Renal cortex interstitium (tissue), 11 donors: ENCODE measurements around the gene IKZF1. TPM values are rescaled to one million over a fixed set of nuclear protein-coding genes. Genes with fewer than 3 reads are reported as not detected.

Source experiments
- DNase-seq, 11 donors: peaks; one replicate each; pipeline ENCODE4 v3.0.0-alpha.2; 2013; ENCODE audit warnings: low read depth in 9 of 11, low spot score in 4 of 11; ENCODE audit errors: extremely low read depth in 1 of 11
- polyA plus RNA-seq, 3 donors: library from polyadenylated mRNA; unstranded; fragments of 120-200 nt; gene quantifications; one replicate each; pipeline ENCODE4 v1.2.1, GENCODE V29; 2013; ENCODE audit not compliant: insufficient read length in 3 of 3

The IKZF1 gene
- polyA plus RNA-seq, 3 donors: 0.98 to 1.8 (median 1.1) TPM

- no peak for DNase-seq
Observed at GRCh38 chr7:50387351-50387750, 82.8 kb downstream of the IKZF1 start.

GRCh38 chr7:50389961-50390360 lies 85.4 kb downstream of the IKZF1 start:
- DNase-seq: no peak

- no peak for DNase-seq
Observed at GRCh38 chr7:50391386-50391785, 86.9 kb downstream of the IKZF1 start.

GRCh38 chr7:50393076-50393475 lies 88.6 kb downstream of the IKZF1 start:
- no peak for DNase-seq

GRCh38 chr7:50393547-50394252 lies 89.2 kb downstream of the IKZF1 start:
- no peak for DNase-seq

- no peak for DNase-seq
Observed at GRCh38 chr7:50394315-50394714, 89.8 kb downstream of the IKZF1 start.

GRCh38 chr7:50396856-50397255 lies 92.3 kb downstream of the IKZF1 start:
- DNase-seq: no peak

GRCh38 chr7:50397320-50397970 lies 92.9 kb downstream of the IKZF1 start:
- no peak for DNase-seq

- DNase-seq: no peak
Observed at GRCh38 chr7:50397971-50398324, 93.4 kb downstream of the IKZF1 start.

GRCh38 chr7:50399206-50399605 lies 94.7 kb downstream of the IKZF1 start:
- no peak for DNase-seq

GRCh38 chr7:50399635-50400034 lies 95.1 kb downstream of the IKZF1 start:
- no peak for DNase-seq

- peak in 2 of 11 donors; percentile 4 to 16 for DNase-seq
Observed at GRCh38 chr7:50400114-50400513, 95.6 kb downstream of the IKZF1 start.

- no peak for DNase-seq
Observed at GRCh38 chr7:50404392-50404791, 99.9 kb downstream of the IKZF1 start.

GRCh38 chr7:50405221-50405620 lies 100.7 kb downstream of the IKZF1 start:
- DNase-seq: no peak

GRCh38 chr7:50406935-50407334 lies 102.4 kb downstream of the IKZF1 start:
- DNase-seq: no peak

- DNase-seq: no peak
Observed at GRCh38 chr7:50409856-50410745, 105.6 kb downstream of the IKZF1 start.

- DNase-seq: no peak
Observed at GRCh38 chr7:50411332-50411731, 106.8 kb downstream of the IKZF1 start.

- no peak for DNase-seq
Observed at GRCh38 chr7:50412973-50413372, 108.5 kb downstream of the IKZF1 start.

GRCh38 chr7:50413561-50413960 lies 109.0 kb downstream of the IKZF1 start:
- DNase-seq: no peak

- no peak for DNase-seq
Observed at GRCh38 chr7:50415844-50416364, 111.4 kb downstream of the IKZF1 start.
